Fibroblast of lung (primary cell): ENCODE data around the gene ZCCHC7. TPM values are rescaled to one million over a fixed set of nuclear protein-coding genes. Genes with fewer than 3 reads are reported as not detected.
A peak's percentile ranks its signal among the peaks of the same experiment; 100 is the strongest.
"Not testable (repeated sequence)": the region's sequence is repeated elsewhere in the genome, so short reads cannot be mapped to it uniquely, and the experiment has no call there.

Source experiments
- DNase-seq, 2 donors: peaks; one replicate each; pipeline versions ENCODE4 v3.0.0 to v3.0.0-alpha.2; 2010; ENCODE audit warnings: low read depth in 2 of 2
- H2AFZ ChIP-seq: 2 replicates; pipeline ENCODE4 v1.5.1; 2012; ENCODE audit warnings: low read length, control low read depth, inconsistent platforms
- H3K27ac ChIP-seq: 2 replicates; pipeline ENCODE4 v1.5.1; 2011; ENCODE audit warnings: low read length, control low read depth; ENCODE audit not compliant: insufficient read depth
- H3K27me3 ChIP-seq: 2 replicates; pipeline ENCODE4 v1.5.1; 2011; ENCODE audit warnings: mild to moderate bottlenecking, low read length; ENCODE audit not compliant: control insufficient read depth, insufficient read depth
- H3K36me3 ChIP-seq: 2 replicates; pipeline ENCODE4 v1.5.1; 2011; ENCODE audit warnings: low read length; ENCODE audit not compliant: control insufficient read depth, insufficient read depth
- H3K4me1 ChIP-seq: 2 replicates; pipeline ENCODE4 v1.5.1; 2011; ENCODE audit warnings: low read length; ENCODE audit not compliant: control insufficient read depth, insufficient read depth; ENCODE audit errors: extremely low read depth
- H3K4me2 ChIP-seq: 2 replicates; pipeline ENCODE4 v1.5.1; 2011; ENCODE audit warnings: low read length, control low read depth; ENCODE audit not compliant: insufficient read depth; ENCODE audit errors: extremely low read depth
- H3K4me3 ChIP-seq, 4 experiments: fragments of 200-600 bp in 1 of 4; sonication (generic) in 1 of 4; replicated peaks in 1 of 4; 2 replicates each; pipeline ENCODE4 v1.5.1; 2011 to 2016; ENCODE audit warnings: low read length in 4 of 4, low read depth in 3 of 4, mild to moderate bottlenecking in 3 of 4, control low read depth in 2 of 4, inconsistent platforms in 1 of 4, mixed read lengths in 1 of 4; ENCODE audit not compliant: insufficient read depth in 1 of 4; ENCODE audit errors: control extremely low read depth in 1 of 4
- H3K79me2 ChIP-seq: 2 replicates; pipeline ENCODE4 v1.5.1; 2012; ENCODE audit warnings: mild to moderate bottlenecking, low read length, inconsistent platforms; ENCODE audit not compliant: control insufficient read depth, insufficient read depth
- H3K9ac ChIP-seq: 2 replicates; pipeline ENCODE4 v1.5.1; 2011; ENCODE audit warnings: mild to moderate bottlenecking, low read length, control low read depth; ENCODE audit not compliant: insufficient read depth
- H3K9me3 ChIP-seq: 2 replicates; pipeline ENCODE4 v1.5.1; 2012; ENCODE audit warnings: low read depth, low read length; ENCODE audit not compliant: control insufficient read depth, insufficient read depth
- H4K20me1 ChIP-seq: 2 replicates; pipeline ENCODE4 v1.5.1; 2011; ENCODE audit warnings: low read length; ENCODE audit not compliant: control insufficient read depth, insufficient read depth; ENCODE audit errors: extremely low read depth
- CTCF ChIP-seq, 2 donors: IDR thresholded peaks in 1 of 2; conservative IDR thresholded peaks in 1 of 2; 1 replicate in 1 of 2; 2 replicates in 1 of 2; pipeline ENCODE4 v1.5.1; 2011 to 2012; ENCODE audit warnings: low read length in 2 of 2, control low read depth in 1 of 2, inconsistent platforms in 1 of 2, low read depth in 1 of 2, mild to moderate bottlenecking in 1 of 2
- EZH2 ChIP-seq: IDR thresholded peaks from 2 replicates; pipeline ENCODE4 v1.5.1; 2012; ENCODE audit warnings: low read length, control low read depth, mild to moderate bottlenecking; ENCODE audit errors: missing control alignments
- polyA minus RNA-seq: library from RNA; depleted of rRNA, polyadenylated mRNA; stranded (reverse); fragments of >200 nt; gene quantifications from 2 replicates; pipeline ENCODE4 v1.2.3, GENCODE V29; 2011; ENCODE audit warnings: low replicate concordance
- polyA plus RNA-seq, 2 donors: library from polyadenylated mRNA; depleted of rRNA in 1 of 2; stranded (reverse) in 1 of 2; unstranded in 1 of 2; fragments of >200 nt; gene quantifications; 2 replicates each; pipeline ENCODE4 v1.2.1, GENCODE V29; 2011 to 2012; ENCODE audit warnings: missing spikeins in 1 of 2
- total RNA-seq: library from RNA; depleted of rRNA; stranded (reverse); fragments of >200 nt; gene quantifications from 2 replicates; pipeline ENCODE4 v1.2.1, GENCODE V29; 2014

The ZCCHC7 gene
- total RNA-seq (23.8 and 24.7 TPM in 2 replicates), polyA plus RNA-seq (12.4 and 15.0 TPM in 2 replicates), polyA minus RNA-seq (19.5 and 37.3 TPM in 2 replicates)
- 10.2 and 11.9 TPM in 2 replicates for polyA plus RNA-seq (2012)

- no peak for TF ChIP-seq EZH2
- no peak for TF ChIP-seq CTCF (conservative IDR thresholded peaks at IDR 0.05 in 1 of 2, IDR thresholded peaks at IDR 0.05 in 1 of 2; ENCODE audit: low read depth in 1 of 2, low read length in 2 of 2)
- H4K20me1 ChIP-seq, result no peaks in the 10 kb centered on the region
Measured at GRCh38 chr9:37119907-37120842, at the start of gene ZCCHC7. ZCCHC7 (plus strand) TSS chr9:37120574.

GRCh38 chr9:37074790-37075189 is 45.6 kb upstream of the ZCCHC7 start:
- H3K4me2 ChIP-seq, H3K9me3 ChIP-seq, H3K4me3 ChIP-seq, H3K9ac ChIP-seq, H3K36me3 ChIP-seq, H3K79me2 ChIP-seq, H3K27ac ChIP-seq, DNase-seq, H4K20me1 ChIP-seq, H3K4me1 ChIP-seq, H2AFZ ChIP-seq: not testable (repeated sequence)
- H3K27me3 ChIP-seq, result peaks cover 15% of the 10 kb centered on the region

More at GRCh38 chr9:37119907-37120842, at the start of gene ZCCHC7:
- Histone ChIP-seq H3K36me3 (no peaks in the 10 kb centered on the region), H3K4me3 (peak within 1 kb of the TSS; percentile 88 to 99 (median 93)), H3K27me3 (no peaks in the 10 kb centered on the region), H3K9ac (peak within 1 kb of the TSS; percentile 94), H3K9me3 (no peaks in the 10 kb centered on the region), H3K79me2 (peaks cover 34% of the 10 kb centered on the region), H2AFZ (peak within 1 kb of the TSS; percentile 99), H3K4me2 (peak within 1 kb of the TSS; percentile 64), H3K27ac (peak within 1 kb of the TSS; percentile 96), H3K4me1 (no peaks in the 10 kb centered on the region)
- DNase-seq, result peak; percentile 91 to 95

- Histone ChIP-seq H3K36me3 (no peaks in the 10 kb centered on the region), H3K27me3 (peaks cover 8% of the 10 kb centered on the region), H3K27ac (peak overlapping the region; percentile 76), H3K4me1 (no peaks in the 10 kb centered on the region), H3K4me3 (peak overlapping the region; percentile 68 to 94 (median 79)), H2AFZ (peak overlapping the region; percentile 91), H3K4me2 (peak overlapping the region; percentile 88), H3K9ac (peak overlapping the region; percentile 78), H3K79me2 (peaks cover 8% of the 10 kb centered on the region), H3K9me3 (no peaks in the 10 kb centered on the region), H4K20me1 (no peaks in the 10 kb centered on the region)
- TF ChIP-seq CTCF (conservative IDR thresholded peaks at IDR 0.05 in 1 of 2, IDR thresholded peaks at IDR 0.05 in 1 of 2; ENCODE audit: low read depth in 1 of 2, low read length in 2 of 2), result no peak
- no peak for TF ChIP-seq EZH2
- peak; percentile 90 to 92 for DNase-seq
Measured at GRCh38 chr9:37079370-37080164, 40.8 kb upstream of the ZCCHC7 start.

GRCh38 chr9:37080165-37080628 is 40.2 kb upstream of the ZCCHC7 start:
- peak overlapping the region; percentile 78 for H3K9ac ChIP-seq
- H3K4me1 ChIP-seq, H3K79me2 ChIP-seq, H3K27me3 ChIP-seq, H4K20me1 ChIP-seq, H3K36me3 ChIP-seq, H3K9me3 ChIP-seq: not testable (repeated sequence)
- peak overlapping the region; percentile 88 for H3K4me2 ChIP-seq
- peak in 1 of 2 donors; percentile 28 for DNase-seq
- peak overlapping the region; percentile 91 for H2AFZ ChIP-seq
- peak overlapping the region; percentile 68 to 94 (median 79) for H3K4me3 ChIP-seq
- H3K27ac ChIP-seq, result peak overlapping the region; percentile 76

- H3K9ac ChIP-seq, H3K27ac ChIP-seq, H3K4me1 ChIP-seq, H2AFZ ChIP-seq, DNase-seq, H3K9me3 ChIP-seq, H3K36me3 ChIP-seq, H3K27me3 ChIP-seq, H4K20me1 ChIP-seq, H3K79me2 ChIP-seq: not testable (repeated sequence)
- Histone ChIP-seq H3K4me3 (peak overlapping the region in 1 of 4 experiments; percentile 89), H3K4me2 (peak overlapping the region; percentile 15)
Measured at GRCh38 chr9:37081507-37081906, 38.9 kb upstream of the ZCCHC7 start.
